Spleen (tissue), 7 donors: ENCODE results near the gene UACA.

Experiments used
- POLR2AphosphoS5 ChIP-seq, 3 donors: sonication (generic); formaldehyde crosslinking; IDR thresholded peaks; one replicate each; pipeline ENCODE4 v1.5.1; 2017; ENCODE audit warnings: antibody characterized with exemption in 3 of 3
- TF ChIP-seq, protein P1 (sequence below), 11 experiments: fragments of 200-600 bp in 7 of 11; fragments of 450-650 bp in 4 of 11; sonication (generic) in 4 of 11; IDR thresholded peaks in 8 of 11; conservative IDR thresholded peaks in 3 of 11; 1 replicate in 7 of 11; 2 replicates in 4 of 11; pipeline versions ENCODE4 v1.4.0 to v1.8.0; 2016 to 2021; ENCODE audit warnings: antibody characterized with exemption in 11 of 11, inconsistent platforms in 4 of 11, mild to moderate bottlenecking in 1 of 11
- donor health status: DM: no; HTN: no; CAD: no; lungs with moderate emphysema.
- donor health status: DM: no; HTN: no; CAD: no.
- donor health status: DM: no; HTN: no; CAD: no.

DNA sequence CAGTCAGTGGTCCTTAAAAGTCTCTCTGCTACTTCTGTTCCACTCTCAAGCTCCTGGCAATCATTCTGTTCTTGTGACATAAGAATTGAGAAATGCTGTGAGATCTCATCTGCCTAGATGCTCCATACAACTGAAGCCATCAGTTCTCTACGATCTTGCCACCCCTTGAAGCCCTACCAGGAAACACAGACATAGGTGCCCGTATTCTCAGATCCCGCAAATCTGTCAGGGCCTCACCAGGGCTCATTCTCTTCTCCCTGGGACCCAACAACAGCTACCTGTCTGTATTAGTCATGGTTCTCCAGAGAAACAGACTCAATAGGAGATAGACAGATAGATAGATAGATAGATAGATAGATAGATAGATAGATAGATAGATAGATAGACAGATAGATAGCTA lies 149.1 kb downstream of the UACA start:
- TF ChIP-seq, protein P1, sequence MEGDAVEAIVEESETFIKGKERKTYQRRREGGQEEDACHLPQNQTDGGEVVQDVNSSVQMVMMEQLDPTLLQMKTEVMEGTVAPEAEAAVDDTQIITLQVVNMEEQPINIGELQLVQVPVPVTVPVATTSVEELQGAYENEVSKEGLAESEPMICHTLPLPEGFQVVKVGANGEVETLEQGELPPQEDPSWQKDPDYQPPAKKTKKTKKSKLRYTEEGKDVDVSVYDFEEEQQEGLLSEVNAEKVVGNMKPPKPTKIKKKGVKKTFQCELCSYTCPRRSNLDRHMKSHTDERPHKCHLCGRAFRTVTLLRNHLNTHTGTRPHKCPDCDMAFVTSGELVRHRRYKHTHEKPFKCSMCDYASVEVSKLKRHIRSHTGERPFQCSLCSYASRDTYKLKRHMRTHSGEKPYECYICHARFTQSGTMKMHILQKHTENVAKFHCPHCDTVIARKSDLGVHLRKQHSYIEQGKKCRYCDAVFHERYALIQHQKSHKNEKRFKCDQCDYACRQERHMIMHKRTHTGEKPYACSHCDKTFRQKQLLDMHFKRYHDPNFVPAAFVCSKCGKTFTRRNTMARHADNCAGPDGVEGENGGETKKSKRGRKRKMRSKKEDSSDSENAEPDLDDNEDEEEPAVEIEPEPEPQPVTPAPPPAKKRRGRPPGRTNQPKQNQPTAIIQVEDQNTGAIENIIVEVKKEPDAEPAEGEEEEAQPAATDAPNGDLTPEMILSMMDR (IDR thresholded peaks at IDR 0.05 in 8 of 11, conservative IDR thresholded peaks at IDR 0.05 in 3 of 11): no peak
- TF ChIP-seq POLR2AphosphoS5 (IDR thresholded peaks at IDR 0.05): no peak
